T-helper 2 cell treated with Interferon-gamma antibody and Interleukin-4, amounts not matched to agents 5 μg/mL and 100 μg/mL, for 36 hours (primary cell): ENCODE measurements around the gene METTL9.
"Not testable (repeated sequence)": the region's sequence is repeated elsewhere in the genome, so short reads cannot be mapped to it uniquely, and the experiment has no call there.

Source experiments
- DNase-seq: peaks from one replicate; pipeline ENCODE4 v3.0.0; 2021; ENCODE audit warnings: low spot score
- H3K27ac Mint-ChIP-seq: one replicate; pipeline ENCODE4 v1.8.0; 2021; ENCODE audit warnings: mild to moderate bottlenecking, mixed read lengths
- H3K27me3 Mint-ChIP-seq: one replicate; pipeline ENCODE4 v1.8.0; 2021; ENCODE audit warnings: low read depth, mixed read lengths
- H3K36me3 Mint-ChIP-seq: one replicate; pipeline ENCODE4 v1.8.0; 2021; ENCODE audit warnings: low read depth, mixed read lengths
- H3K4me1 Mint-ChIP-seq: one replicate; pipeline ENCODE4 v1.8.0; 2021; ENCODE audit warnings: low read depth, mixed read lengths
- H3K4me3 Mint-ChIP-seq: one replicate; pipeline ENCODE4 v1.8.0; 2022; ENCODE audit warnings: mild to moderate bottlenecking, moderate library complexity, mixed read lengths
- H3K9me3 Mint-ChIP-seq: one replicate; pipeline ENCODE4 v1.8.0; 2021; ENCODE audit warnings: mixed read lengths

METTL9 gene

DNA sequence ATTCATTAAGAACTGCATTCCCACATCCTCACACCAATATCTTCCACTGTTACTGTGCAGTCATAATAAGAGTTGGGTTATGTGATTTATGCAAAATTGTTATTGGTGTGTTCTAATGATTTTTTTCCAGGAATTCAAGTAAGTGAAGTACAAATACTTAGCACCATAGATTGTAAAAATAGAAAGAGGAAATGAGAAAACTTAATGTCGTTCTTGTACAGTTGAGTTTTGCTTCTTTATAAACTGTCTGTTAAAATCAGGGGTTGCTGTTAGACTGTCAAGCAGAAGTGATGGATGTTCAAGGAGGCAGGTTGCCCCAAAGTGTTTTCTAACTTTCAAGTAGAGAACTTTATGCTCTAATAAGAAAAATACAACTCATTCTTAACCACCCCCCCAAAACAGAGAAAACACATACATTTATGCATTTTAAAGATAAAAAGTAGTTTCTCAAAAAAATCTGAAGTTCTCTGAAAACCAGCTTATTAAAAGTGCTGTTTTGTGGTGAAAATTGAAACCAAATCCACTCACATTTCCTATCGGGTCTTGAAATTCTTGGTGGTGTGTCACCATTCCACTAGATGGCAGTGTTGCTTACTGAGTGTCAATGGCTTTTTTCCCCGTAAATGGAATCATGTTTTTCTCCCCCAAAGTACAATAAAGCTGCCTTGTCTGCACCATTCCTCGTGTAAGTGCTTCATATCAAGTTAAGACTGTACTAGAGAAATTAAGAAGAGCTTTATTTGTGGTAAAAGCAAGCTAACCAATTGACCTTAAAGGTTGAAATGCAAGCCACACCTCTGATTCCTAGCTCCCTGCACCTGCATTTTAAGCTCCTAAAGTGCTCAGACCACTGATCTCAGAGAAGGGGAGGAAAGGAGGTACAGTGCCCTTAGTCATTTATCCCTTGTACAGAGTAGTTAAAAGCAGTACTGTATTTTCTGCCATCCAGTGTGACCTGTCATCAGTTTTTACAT is 57.7 kb downstream of the METTL9 start:
- Mint-ChIP-seq H3K27me3 (no peaks in the 10 kb centered on the region), H3K9me3 (no peaks in the 10 kb centered on the region), H3K27ac (peak overlapping the region; percentile 66), H3K4me3 (peak overlapping the region; percentile 65), H3K36me3 (peaks cover 20% of the 10 kb centered on the region), H3K4me1 (peaks cover 30% of the 10 kb centered on the region)
- DNase-seq: peak; percentile 22

DNA sequence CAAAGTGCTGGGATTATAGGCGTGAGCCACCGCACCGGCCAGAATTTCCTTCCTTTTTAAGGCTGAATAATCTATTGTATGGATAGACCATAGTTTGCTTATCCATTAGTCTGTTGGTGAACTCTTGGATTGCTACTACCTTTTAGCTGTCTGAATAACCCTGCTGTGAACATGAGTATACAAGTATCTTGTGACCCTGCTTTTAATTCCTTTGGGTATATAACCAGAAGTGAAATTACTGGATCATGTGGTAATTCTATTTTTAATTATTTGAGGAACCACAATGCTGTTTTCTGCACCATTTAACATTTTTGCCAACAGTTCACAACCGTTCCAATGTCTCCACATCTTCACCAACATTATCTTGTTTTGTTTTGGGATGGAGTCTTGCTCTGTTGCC is 59.7 kb downstream of the METTL9 start:
- H3K4me1 Mint-ChIP-seq: peaks cover 30% of the 10 kb centered on the region
- peaks cover 9% of the 10 kb centered on the region for H3K27me3 Mint-ChIP-seq
- H3K36me3 Mint-ChIP-seq: peaks cover 20% of the 10 kb centered on the region
- no peaks in the 10 kb centered on the region for H3K9me3 Mint-ChIP-seq
- H3K4me3 Mint-ChIP-seq: no peak overlapping the region
- H3K27ac Mint-ChIP-seq: no peak overlapping the region
- no peak for DNase-seq

DNA sequence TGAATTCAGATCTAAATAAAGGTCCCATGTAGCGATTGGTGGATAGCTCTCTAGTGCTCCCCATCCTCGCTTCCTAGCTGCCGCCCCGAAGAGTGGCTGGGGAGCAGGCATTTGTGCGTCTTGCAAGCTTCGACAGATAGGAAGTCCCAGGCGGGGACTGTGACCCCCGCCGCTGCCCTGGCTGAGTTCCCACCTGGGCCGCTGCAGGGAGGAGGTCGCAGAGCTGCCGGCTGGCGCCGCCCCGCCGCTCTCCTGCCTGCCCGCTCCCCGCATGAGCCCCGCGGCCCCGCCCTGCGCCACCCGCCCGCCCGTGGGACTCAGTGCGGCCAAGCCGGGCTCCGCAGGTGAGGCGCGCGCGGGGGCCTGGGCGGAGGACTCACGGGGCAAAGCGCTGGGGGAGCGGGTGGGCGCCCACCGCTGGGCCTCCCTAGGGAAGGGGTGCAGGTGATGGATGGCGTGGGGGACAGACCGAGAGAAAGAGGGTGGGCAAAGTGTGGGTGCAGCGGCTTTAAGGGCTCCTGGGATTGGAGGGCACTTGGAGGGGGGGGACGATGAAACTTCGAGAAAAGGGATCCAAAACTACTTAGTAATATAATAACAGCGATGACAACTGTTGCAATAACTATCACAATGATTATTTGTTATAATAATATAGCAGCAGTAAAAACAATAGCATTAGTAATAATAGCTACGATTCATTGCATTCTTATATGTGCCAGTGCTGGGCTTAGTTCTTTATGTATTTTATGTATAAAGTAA is 64.7 kb downstream of the METTL9 start, which contains the start of gene OTOA:
OTOA (plus strand) TSS at position 80 of the 759 bp plus-strand sequence. CDS start 14,547 bp downstream, outside the sequence.
- H3K36me3 Mint-ChIP-seq: no peaks in the 10 kb centered on the region
- DNase-seq: no peak
- no peaks in the 10 kb centered on the region for H3K9me3 Mint-ChIP-seq
- H3K27me3 Mint-ChIP-seq: peaks cover 14% of the 10 kb centered on the region
- H3K4me3 Mint-ChIP-seq: peak within 1 kb of the TSS; percentile 58
- no peak within 1 kb of the TSS for H3K27ac Mint-ChIP-seq
- peaks cover 9% of the 10 kb centered on the region for H3K4me1 Mint-ChIP-seq

- H3K27ac Mint-ChIP-seq: no peak overlapping the region
- H3K9me3 Mint-ChIP-seq: no peaks in the 10 kb centered on the region
- no peak for DNase-seq
- no peaks in the 10 kb centered on the region for H3K36me3 Mint-ChIP-seq
- no peak overlapping the region for H3K4me3 Mint-ChIP-seq
- H3K4me1 Mint-ChIP-seq: peaks cover 9% of the 10 kb centered on the region
- peaks cover 14% of the 10 kb centered on the region for H3K27me3 Mint-ChIP-seq
Measured at GRCh38 chr16:21664801-21665492, 65.6 kb downstream of the METTL9 start.

GRCh38 chr16:21666772-21667171 is 67.4 kb downstream of the METTL9 start:
- DNase-seq: no peak
- H3K27me3 Mint-ChIP-seq: peaks cover 22% of the 10 kb centered on the region
- H3K4me1 Mint-ChIP-seq: no peaks in the 10 kb centered on the region
- no peaks in the 10 kb centered on the region for H3K9me3 Mint-ChIP-seq
- no peak overlapping the region for H3K4me3 Mint-ChIP-seq
- H3K27ac Mint-ChIP-seq: no peak overlapping the region
- H3K36me3 Mint-ChIP-seq: no peaks in the 10 kb centered on the region

- peaks cover 22% of the 10 kb centered on the region for H3K27me3 Mint-ChIP-seq
- no peaks in the 10 kb centered on the region for H3K9me3 Mint-ChIP-seq
- no peaks in the 10 kb centered on the region for H3K4me1 Mint-ChIP-seq
- H3K27ac Mint-ChIP-seq: no peak overlapping the region
- no peak for DNase-seq
- H3K36me3 Mint-ChIP-seq: no peaks in the 10 kb centered on the region
- H3K4me3 Mint-ChIP-seq: no peak overlapping the region
Measured at GRCh38 chr16:21667575-21667974, 68.2 kb downstream of the METTL9 start.

DNA sequence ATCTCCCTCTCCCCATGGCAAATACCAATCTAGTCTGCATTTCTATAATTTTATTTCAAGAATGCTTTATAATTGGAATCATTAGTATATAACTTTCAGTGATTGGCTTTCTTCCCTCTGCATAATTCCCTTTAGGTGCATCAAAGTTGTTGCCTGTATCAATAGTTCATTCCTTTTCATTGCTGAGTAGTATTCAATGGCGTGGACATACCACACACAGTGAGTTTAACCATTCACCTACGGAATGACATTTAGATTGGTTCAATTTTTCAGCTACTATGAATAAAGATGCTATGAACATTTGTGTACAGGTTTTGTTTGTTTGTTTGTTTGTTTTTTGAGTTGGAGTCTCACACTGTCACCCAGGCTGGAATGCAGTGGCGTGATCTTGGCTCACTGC is 74.1 kb downstream of the METTL9 start:
- H3K9me3 Mint-ChIP-seq: peaks cover 3% of the 10 kb centered on the region

DNA sequence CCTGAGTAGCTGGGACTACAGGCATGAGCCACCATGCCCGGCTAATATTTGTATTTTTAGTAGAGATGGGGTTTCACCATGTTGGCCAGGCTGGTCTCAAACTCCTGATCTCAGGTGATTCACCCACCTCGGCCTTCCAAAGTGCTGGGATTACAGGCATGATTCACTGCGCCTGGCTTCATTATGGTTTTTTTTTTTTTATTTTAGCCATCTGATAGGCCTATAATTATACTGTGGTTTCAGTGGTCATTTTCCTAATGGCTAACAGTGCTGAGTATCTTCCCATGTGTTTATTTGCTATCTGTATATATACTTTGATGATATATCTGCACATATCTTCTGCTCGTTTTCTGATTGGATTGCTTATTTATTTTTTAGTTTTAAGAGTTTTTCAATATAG is 75.1 kb downstream of the METTL9 start:
- H3K9me3 Mint-ChIP-seq, H3K4me3 Mint-ChIP-seq, H3K27ac Mint-ChIP-seq, H3K4me1 Mint-ChIP-seq, DNase-seq, H3K36me3 Mint-ChIP-seq: not testable (repeated sequence)
- peaks cover 22% of the 10 kb centered on the region for H3K27me3 Mint-ChIP-seq

More for the DNA sequence above, 74.1 kb downstream of the METTL9 start:
- no peaks in the 10 kb centered on the region for H3K4me1 Mint-ChIP-seq
- H3K27me3 Mint-ChIP-seq: peaks cover 19% of the 10 kb centered on the region
- DNase-seq: no peak
- H3K27ac Mint-ChIP-seq: no peak overlapping the region
- H3K4me3 Mint-ChIP-seq: no peak overlapping the region
- H3K36me3 Mint-ChIP-seq: no peaks in the 10 kb centered on the region

- H3K27me3 Mint-ChIP-seq: peaks cover 14% of the 10 kb centered on the region
- H3K9me3 Mint-ChIP-seq, DNase-seq, H3K36me3 Mint-ChIP-seq, H3K4me1 Mint-ChIP-seq, H3K4me3 Mint-ChIP-seq, H3K27ac Mint-ChIP-seq: not testable (repeated sequence)
Measured at GRCh38 chr16:21680714-21681113, 81.3 kb downstream of the METTL9 start.

GRCh38 chr16:21683184-21683583 is 83.8 kb downstream of the METTL9 start:
- Mint-ChIP-seq H3K9me3 (no peaks in the 10 kb centered on the region), H3K27ac (no peak overlapping the region), H3K4me1 (no peaks in the 10 kb centered on the region), H3K27me3 (peaks cover 11% of the 10 kb centered on the region), H3K4me3 (no peak overlapping the region), H3K36me3 (no peaks in the 10 kb centered on the region)
- DNase-seq: no peak

- H3K9me3 Mint-ChIP-seq: no peaks in the 10 kb centered on the region
- H3K36me3 Mint-ChIP-seq: no peaks in the 10 kb centered on the region
- no peaks in the 10 kb centered on the region for H3K4me1 Mint-ChIP-seq
- no peak for DNase-seq
- H3K27me3 Mint-ChIP-seq: peaks cover 9% of the 10 kb centered on the region
- H3K4me3 Mint-ChIP-seq: no peak overlapping the region
- no peak overlapping the region for H3K27ac Mint-ChIP-seq
Measured at GRCh38 chr16:21684199-21684598, 84.8 kb downstream of the METTL9 start.

GRCh38 chr16:21685034-21685455 is 85.7 kb downstream of the METTL9 start:
- no peaks in the 10 kb centered on the region for H3K4me1 Mint-ChIP-seq
- H3K27me3 Mint-ChIP-seq: peaks cover 13% of the 10 kb centered on the region
- H3K36me3 Mint-ChIP-seq: no peaks in the 10 kb centered on the region
- no peaks in the 10 kb centered on the region for H3K9me3 Mint-ChIP-seq
- H3K4me3 Mint-ChIP-seq: no peak overlapping the region
- H3K27ac Mint-ChIP-seq: no peak overlapping the region
- no peak for DNase-seq

DNA sequence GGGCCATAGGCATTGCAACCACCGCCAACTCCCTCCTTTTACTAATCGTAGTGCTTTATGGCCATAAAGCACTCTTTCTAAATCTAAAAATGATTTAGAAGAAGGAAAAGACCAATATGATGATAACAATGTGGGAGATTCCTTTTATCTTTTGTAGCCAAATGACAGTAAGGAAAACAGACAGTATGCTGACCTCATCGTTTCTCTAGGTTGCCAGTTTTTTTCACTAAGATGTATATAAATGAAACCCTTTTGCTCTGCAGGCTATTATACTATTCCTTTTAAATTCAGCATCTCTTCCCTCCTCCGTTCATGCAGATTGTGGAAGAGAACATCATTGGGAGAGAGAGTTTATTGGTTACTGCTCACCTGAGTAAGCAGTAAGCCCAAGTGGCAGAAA is 89.7 kb downstream of the METTL9 start:
- no peaks in the 10 kb centered on the region for H3K36me3 Mint-ChIP-seq
- no peak overlapping the region for H3K4me3 Mint-ChIP-seq
- H3K27ac Mint-ChIP-seq: no peak overlapping the region
- H3K9me3 Mint-ChIP-seq: no peaks in the 10 kb centered on the region
- no peaks in the 10 kb centered on the region for H3K4me1 Mint-ChIP-seq
- no peak for DNase-seq
- peaks cover 4% of the 10 kb centered on the region for H3K27me3 Mint-ChIP-seq

GRCh38 chr16:21690967-21691366 is 91.6 kb downstream of the METTL9 start:
- not testable (repeated sequence) for H3K27ac Mint-ChIP-seq, H3K36me3 Mint-ChIP-seq

More at GRCh38 chr16:21690967-21691366, 91.6 kb downstream of the METTL9 start:
- H3K4me1 Mint-ChIP-seq, DNase-seq, H3K4me3 Mint-ChIP-seq, H3K27me3 Mint-ChIP-seq, H3K9me3 Mint-ChIP-seq: not testable (repeated sequence)
